Panc1 (cell line): ENCODE measurements around the gene UNC13A.

ENCODE experiments used
- POLR2AphosphoS5 ChIP-seq: IDR thresholded peaks from 2 replicates; pipeline ENCODE4 v1.6.1; 2012; ENCODE audit warnings: mild to moderate bottlenecking, low read depth, low read length, moderate library complexity
- TCF7L2 ChIP-seq: IDR thresholded peaks from 2 replicates; pipeline ENCODE4 v1.6.1; 2011; ENCODE audit warnings: mild to moderate bottlenecking, low read depth, low read length, inconsistent platforms
- TF ChIP-seq, protein P1 (sequence below): fragments of 450-650 bp; IDR thresholded peaks from 2 replicates; pipeline ENCODE4 v1.5.1; 2017; ENCODE audit warnings: mild to moderate bottlenecking

DNA sequence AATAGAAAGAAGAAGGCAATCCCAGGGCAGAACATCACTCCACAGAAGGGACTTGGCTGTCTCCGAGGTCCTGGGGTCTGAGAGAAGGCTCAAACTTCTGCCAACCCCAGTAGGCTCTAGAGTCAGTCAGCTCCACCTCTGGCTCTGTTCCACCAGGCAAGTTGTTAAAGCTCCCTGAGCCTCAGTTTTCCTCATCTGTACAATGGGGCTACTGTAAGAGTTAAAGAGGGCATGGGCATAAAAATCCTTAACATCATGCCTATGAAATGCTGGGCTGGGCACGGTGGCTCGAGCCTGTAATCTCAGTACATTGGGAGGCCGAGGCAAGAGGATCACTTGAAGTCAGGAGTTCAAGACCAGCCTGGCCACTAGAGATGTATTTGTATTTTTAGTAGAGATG lies 5.1 kb downstream of the UNC13A start:
- TF ChIP-seq, protein P1, sequence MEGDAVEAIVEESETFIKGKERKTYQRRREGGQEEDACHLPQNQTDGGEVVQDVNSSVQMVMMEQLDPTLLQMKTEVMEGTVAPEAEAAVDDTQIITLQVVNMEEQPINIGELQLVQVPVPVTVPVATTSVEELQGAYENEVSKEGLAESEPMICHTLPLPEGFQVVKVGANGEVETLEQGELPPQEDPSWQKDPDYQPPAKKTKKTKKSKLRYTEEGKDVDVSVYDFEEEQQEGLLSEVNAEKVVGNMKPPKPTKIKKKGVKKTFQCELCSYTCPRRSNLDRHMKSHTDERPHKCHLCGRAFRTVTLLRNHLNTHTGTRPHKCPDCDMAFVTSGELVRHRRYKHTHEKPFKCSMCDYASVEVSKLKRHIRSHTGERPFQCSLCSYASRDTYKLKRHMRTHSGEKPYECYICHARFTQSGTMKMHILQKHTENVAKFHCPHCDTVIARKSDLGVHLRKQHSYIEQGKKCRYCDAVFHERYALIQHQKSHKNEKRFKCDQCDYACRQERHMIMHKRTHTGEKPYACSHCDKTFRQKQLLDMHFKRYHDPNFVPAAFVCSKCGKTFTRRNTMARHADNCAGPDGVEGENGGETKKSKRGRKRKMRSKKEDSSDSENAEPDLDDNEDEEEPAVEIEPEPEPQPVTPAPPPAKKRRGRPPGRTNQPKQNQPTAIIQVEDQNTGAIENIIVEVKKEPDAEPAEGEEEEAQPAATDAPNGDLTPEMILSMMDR: no peak
- no peak for TF ChIP-seq POLR2AphosphoS5
- TF ChIP-seq TCF7L2: no peak
